Left ventricle myocardium inferior (tissue), 1 donor: ENCODE data around the gene GRIK3. TPM values are rescaled to one million over a fixed set of nuclear protein-coding genes. Genes with fewer than 3 reads are reported as not detected.

ENCODE experiments used
- DNase-seq: peaks from one replicate; pipeline ENCODE4 v3.0.0-alpha.2; 2020
- H3K27ac ChIP-seq: fragments of 200-600 bp; replicated peaks from 2 replicates; pipeline ENCODE4 v1.8.0; 2021
- H3K27me3 ChIP-seq: fragments of 200-600 bp; 2 replicates; pipeline ENCODE4 v1.8.0; 2021; ENCODE audit warnings: low read depth
- H3K36me3 ChIP-seq: fragments of 200-600 bp; 2 replicates; pipeline ENCODE4 v1.8.0; 2021
- H3K4me1 ChIP-seq: fragments of 200-600 bp; 2 replicates; pipeline ENCODE4 v1.8.0; 2021
- H3K4me3 ChIP-seq: fragments of 200-600 bp; 2 replicates; pipeline ENCODE4 v1.8.0; 2021; ENCODE audit warnings: mild to moderate bottlenecking, moderate library complexity
- H3K9me3 ChIP-seq: fragments of 200-600 bp; replicated peaks from 2 replicates; pipeline ENCODE4 v1.8.0; 2021
- intact Hi-C: fragments of 100-400 bp; cut with micrococcal nuclease; formaldehyde crosslinking; loops from one replicate; pipeline ENCODE4 v1.11.0; 2022
- total RNA-seq: library from RNA; stranded (reverse); fragmentation: NEBNext Ultra II Directional; extraction: Animal tissue kit (Norgen Biotek cat#: 25700); gene quantifications from one replicate; pipeline ENCODE4 v1.2.1, GENCODE V29; 2021
- TF ChIP-seq, protein P1 (sequence below): fragments of 200-600 bp; IDR thresholded peaks from 2 replicates; pipeline ENCODE4 v1.8.0; 2021; ENCODE audit warnings: antibody characterized with exemption, mild to moderate bottlenecking, borderline replicate concordance
- donor health status: DM: no; HTN: yes; CAD: no; lungs with severe emphysema.

The GRIK3 gene
- total RNA-seq, 1 donor from 2014 or later: 0.55 TPM

GRCh38 chr1:36822648-36823047 lies 211.7 kb downstream of the GRIK3 start:
- H3K27ac ChIP-seq: no peak overlapping the region

GRCh38 chr1:36821386-36821785 lies 212.9 kb downstream of the GRIK3 start:
- no peaks in the 10 kb centered on the region for H3K36me3 ChIP-seq
- peaks cover 79% of the 10 kb centered on the region for H3K27me3 ChIP-seq
- no peaks in the 10 kb centered on the region for H3K9me3 ChIP-seq
- no peak for DNase-seq
- no peak overlapping the region for H3K27ac ChIP-seq
- no peak overlapping the region for H3K4me3 ChIP-seq
- TF ChIP-seq, protein P1, sequence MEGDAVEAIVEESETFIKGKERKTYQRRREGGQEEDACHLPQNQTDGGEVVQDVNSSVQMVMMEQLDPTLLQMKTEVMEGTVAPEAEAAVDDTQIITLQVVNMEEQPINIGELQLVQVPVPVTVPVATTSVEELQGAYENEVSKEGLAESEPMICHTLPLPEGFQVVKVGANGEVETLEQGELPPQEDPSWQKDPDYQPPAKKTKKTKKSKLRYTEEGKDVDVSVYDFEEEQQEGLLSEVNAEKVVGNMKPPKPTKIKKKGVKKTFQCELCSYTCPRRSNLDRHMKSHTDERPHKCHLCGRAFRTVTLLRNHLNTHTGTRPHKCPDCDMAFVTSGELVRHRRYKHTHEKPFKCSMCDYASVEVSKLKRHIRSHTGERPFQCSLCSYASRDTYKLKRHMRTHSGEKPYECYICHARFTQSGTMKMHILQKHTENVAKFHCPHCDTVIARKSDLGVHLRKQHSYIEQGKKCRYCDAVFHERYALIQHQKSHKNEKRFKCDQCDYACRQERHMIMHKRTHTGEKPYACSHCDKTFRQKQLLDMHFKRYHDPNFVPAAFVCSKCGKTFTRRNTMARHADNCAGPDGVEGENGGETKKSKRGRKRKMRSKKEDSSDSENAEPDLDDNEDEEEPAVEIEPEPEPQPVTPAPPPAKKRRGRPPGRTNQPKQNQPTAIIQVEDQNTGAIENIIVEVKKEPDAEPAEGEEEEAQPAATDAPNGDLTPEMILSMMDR: no peak
- intact Hi-C loops: no loop called here
- no peaks in the 10 kb centered on the region for H3K4me1 ChIP-seq

More at GRCh38 chr1:36822648-36823047, 211.7 kb downstream of the GRIK3 start:
- TF ChIP-seq, protein P1: no peak
- Histone ChIP-seq H3K27me3 (peaks cover 86% of the 10 kb centered on the region), H3K4me3 (no peak overlapping the region), H3K9me3 (no peaks in the 10 kb centered on the region), H3K4me1 (no peaks in the 10 kb centered on the region), H3K36me3 (no peaks in the 10 kb centered on the region)
- intact Hi-C loops: no loop called here
- DNase-seq: no peak

- H3K9me3 ChIP-seq: no peaks in the 10 kb centered on the region
- TF ChIP-seq, protein P1: no peak
- no peaks in the 10 kb centered on the region for H3K4me1 ChIP-seq
- DNase-seq: no peak
- H3K4me3 ChIP-seq: no peak overlapping the region
- intact Hi-C loops: no loop called here
- no peaks in the 10 kb centered on the region for H3K36me3 ChIP-seq
- no peak overlapping the region for H3K27ac ChIP-seq
- H3K27me3 ChIP-seq: peaks cover 74% of the 10 kb centered on the region
Observed at GRCh38 chr1:36818771-36819170, 215.5 kb downstream of the GRIK3 start.

- intact Hi-C loops: no loop called here
- TF ChIP-seq, protein P1: no peak
- Histone ChIP-seq H3K4me1 (no peaks in the 10 kb centered on the region), H3K27ac (no peak overlapping the region), H3K27me3 (peaks cover 77% of the 10 kb centered on the region), H3K9me3 (no peaks in the 10 kb centered on the region), H3K4me3 (no peak overlapping the region), H3K36me3 (no peaks in the 10 kb centered on the region)
- no peak for DNase-seq
Observed at GRCh38 chr1:36816348-36816747, 218.0 kb downstream of the GRIK3 start.

- Histone ChIP-seq H3K36me3 (no peaks in the 10 kb centered on the region), H3K9me3 (no peaks in the 10 kb centered on the region), H3K4me3 (no peak overlapping the region), H3K4me1 (no peaks in the 10 kb centered on the region), H3K27me3 (peaks cover 83% of the 10 kb centered on the region), H3K27ac (no peak overlapping the region)
- TF ChIP-seq, protein P1: no peak
- intact Hi-C loops: no loop called here
- DNase-seq: no peak
Observed at GRCh38 chr1:36814774-36815173, 219.5 kb downstream of the GRIK3 start.

DNA sequence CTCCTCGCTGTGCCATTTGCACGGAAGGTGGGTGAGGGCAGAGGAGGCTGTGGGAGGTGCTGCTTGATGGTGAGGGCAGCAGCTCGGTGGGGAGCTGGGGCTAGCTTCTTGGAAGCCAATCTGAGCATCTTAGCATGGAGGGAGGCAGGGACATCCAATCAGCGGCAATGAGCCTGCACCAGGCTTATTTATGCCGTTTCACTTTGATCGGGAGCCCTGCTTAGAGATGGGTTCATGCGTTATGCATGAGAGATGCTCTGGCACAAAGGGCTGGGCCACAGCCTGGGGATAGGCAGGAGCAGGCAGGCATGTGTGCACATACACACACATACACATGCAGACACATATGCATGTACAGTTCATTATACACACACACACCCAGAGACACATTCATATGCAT lies 220.2 kb downstream of the GRIK3 start:
- DNase-seq: no peak
- intact Hi-C loops: no loop called here

More for the DNA sequence above, 220.2 kb downstream of the GRIK3 start:
- no peak overlapping the region for H3K4me3 ChIP-seq
- TF ChIP-seq, protein P1: no peak
- H3K36me3 ChIP-seq: no peaks in the 10 kb centered on the region
- peaks cover 83% of the 10 kb centered on the region for H3K27me3 ChIP-seq
- no peaks in the 10 kb centered on the region for H3K4me1 ChIP-seq
- H3K9me3 ChIP-seq: no peaks in the 10 kb centered on the region
- H3K27ac ChIP-seq: no peak overlapping the region
